GM23248 (cell line): ENCODE data around the gene FBXO11. TPM values are rescaled to one million over a fixed set of nuclear protein-coding genes. Genes with fewer than 3 reads are reported as not detected.
"Not testable (repeated sequence)": the region's sequence is repeated elsewhere in the genome, so short reads cannot be mapped to it uniquely, and the experiment has no call there.

Source experiments
- DNase-seq: peaks from one replicate; pipeline ENCODE4 v3.0.0-alpha.2; 2015
- H2AFZ ChIP-seq: fragments of 200-600 bp; sonication (generic); 2 replicates; pipeline ENCODE4 v1.6.1; 2016; ENCODE audit warnings: antibody characterized with exemption
- H3F3A ChIP-seq: fragments of 200-600 bp; sonication (generic); 2 replicates; pipeline ENCODE4 v1.6.1; 2016; ENCODE audit warnings: mild to moderate bottlenecking, antibody characterized with exemption, mixed run types; ENCODE audit not compliant: insufficient read depth
- H3K27ac ChIP-seq: fragments of 200-600 bp; sonication (generic); 2 replicates; pipeline ENCODE4 v1.5.1; 2016; ENCODE audit warnings: mild to moderate bottlenecking
- H3K27me3 ChIP-seq: fragments of 200-600 bp; sonication (generic); replicated peaks from 2 replicates; pipeline ENCODE4 v1.6.1; 2016; ENCODE audit warnings: mild to moderate bottlenecking; ENCODE audit not compliant: insufficient read depth
- H3K36me3 ChIP-seq: fragments of 200-600 bp; sonication (generic); 2 replicates; pipeline ENCODE4 v1.6.1; 2016; ENCODE audit warnings: low read depth, mild to moderate bottlenecking
- H3K4me1 ChIP-seq: fragments of 200-600 bp; sonication (generic); 2 replicates; pipeline ENCODE4 v1.6.1; 2016; ENCODE audit warnings: mild to moderate bottlenecking; ENCODE audit not compliant: insufficient read depth
- H3K4me2 ChIP-seq: fragments of 200-600 bp; sonication (generic); one replicate; pipeline ENCODE4 v1.6.1; 2016; ENCODE audit warnings: mild to moderate bottlenecking; ENCODE audit not compliant: unreplicated experiment
- H3K4me3 ChIP-seq: fragments of 200-600 bp; sonication (generic); 2 replicates; pipeline ENCODE4 v1.5.1; 2016; ENCODE audit warnings: mild to moderate bottlenecking
- H3K79me2 ChIP-seq: fragments of 200-600 bp; sonication (generic); 2 replicates; pipeline ENCODE4 v1.6.1; 2016; ENCODE audit warnings: mild to moderate bottlenecking; ENCODE audit not compliant: insufficient read depth
- H3K9ac ChIP-seq: fragments of 200-600 bp; sonication (generic); 2 replicates; pipeline ENCODE4 v1.6.1; 2016; ENCODE audit warnings: mild to moderate bottlenecking
- H3K9me2 ChIP-seq: fragments of 200-600 bp; sonication (generic); 2 replicates; pipeline ENCODE4 v1.6.1; 2016; ENCODE audit warnings: mixed run types, mild to moderate bottlenecking, moderate library complexity; ENCODE audit not compliant: insufficient read depth
- H3K9me3 ChIP-seq: fragments of 200-600 bp; sonication (generic); one replicate; pipeline ENCODE4 v1.6.1; 2017; ENCODE audit warnings: low read depth
- H4K20me1 ChIP-seq: fragments of 200-600 bp; sonication (generic); 2 replicates; pipeline ENCODE4 v1.6.0; 2016; ENCODE audit not compliant: insufficient read depth
- EZH2 ChIP-seq: fragments of 200-600 bp; sonication (generic); IDR thresholded peaks from 2 replicates; pipeline ENCODE4 v1.6.1; 2018; ENCODE audit warnings: antibody characterized with exemption, mild to moderate bottlenecking; ENCODE audit not compliant: insufficient read depth, poor library complexity, severe bottlenecking
- EZH2phosphoT487 ChIP-seq: fragments of 200-600 bp; sonication (generic); IDR thresholded peaks from 2 replicates; pipeline ENCODE4 v1.6.1; 2018; ENCODE audit warnings: antibody characterized with exemption, moderate library complexity, mild to moderate bottlenecking, low read depth; ENCODE audit not compliant: insufficient read depth
- WGBS, 2 experiments: methylation state at CpG; one replicate each; pipeline ENCODE4 v1.1.6; 2015 to 2017; ENCODE audit warnings: low lambda C conversion rate in 2 of 2, low coverage in 1 of 2; ENCODE audit errors: missing lambda C conversion rate in 2 of 2; 5-methylcytosine and 5-hydroxymethylcytosine counted together
- in situ Hi-C: fragments of 300-500 bp; cut with MboI; formaldehyde crosslinking; loops from 2 replicates; pipeline ENCODE4 v1.15.0; 2020
- polyA plus RNA-seq: library from polyadenylated mRNA; unstranded; fragments of >200 nt; fragmentation: Nextera tagmentation; extraction: Ambion mirVana; gene quantifications from 2 replicates; pipeline ENCODE4 v1.2.1, GENCODE V29; 2016
- total RNA-seq: library from RNA; depleted of rRNA; stranded (reverse); fragments of >200 nt; shearing (Covaris generic); gene quantifications from 2 replicates; pipeline ENCODE4 v1.2.3, GENCODE V29; 2014

Gene FBXO11
- total and polyA plus RNA-seq, 2 experiments from 2014 or later, result 15.7 to 25.8 TPM

DNA sequence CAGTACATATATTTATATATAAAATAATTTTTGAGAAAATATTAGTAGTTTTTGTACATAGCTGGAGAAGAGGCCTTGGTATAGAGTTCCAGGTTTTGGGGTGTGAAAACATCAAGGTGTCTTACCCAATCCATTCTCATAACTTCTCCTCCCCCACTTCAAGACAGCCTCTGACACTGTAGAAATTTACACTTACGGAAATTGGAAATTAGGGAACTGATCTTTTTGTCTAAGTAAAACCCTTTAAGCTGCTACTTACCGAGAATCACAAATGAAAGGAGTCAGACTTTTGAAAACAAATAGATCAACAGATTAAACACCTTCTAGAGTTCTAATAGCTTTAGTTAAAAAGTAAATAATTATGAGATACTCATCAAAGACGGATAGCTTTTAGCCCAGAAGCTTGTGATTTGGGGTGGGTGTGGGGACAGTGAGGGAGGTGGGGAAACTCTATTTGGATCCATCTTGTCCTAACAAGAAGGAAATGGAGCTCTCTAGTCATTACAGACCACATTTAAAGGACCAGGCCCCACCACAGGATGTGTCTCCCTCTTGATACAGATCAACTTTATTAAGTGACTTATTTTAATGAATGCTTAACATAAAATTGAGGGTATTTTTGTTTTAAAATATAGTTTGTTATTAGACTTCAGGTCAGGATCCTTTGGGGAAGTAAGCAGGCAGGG, 11.1 kb upstream of the FBXO11 start:
- no peak overlapping the region for H3K4me2 ChIP-seq
- no peaks in the 10 kb centered on the region for H3K4me1 ChIP-seq
- H2AFZ ChIP-seq, result no peak overlapping the region
- DNase-seq, result no peak
- no peaks in the 10 kb centered on the region for H4K20me1 ChIP-seq
- WGBS, 2 experiments, result 86 to 92% methylated on average over 3 of the region's 3 CpGs
- H3K9ac ChIP-seq, result no peak overlapping the region
- H3K4me3 ChIP-seq, result no peak overlapping the region
- H3K27ac ChIP-seq, result no peak overlapping the region
- no peaks in the 10 kb centered on the region for H3F3A ChIP-seq
- in situ Hi-C loops, result no loop called here
- H3K79me2 ChIP-seq, result no peaks in the 10 kb centered on the region
- H3K9me2 ChIP-seq, result no peaks in the 10 kb centered on the region
- no peaks in the 10 kb centered on the region for H3K9me3 ChIP-seq
- H3K36me3 ChIP-seq, result no peaks in the 10 kb centered on the region
- TF ChIP-seq EZH2phosphoT487 (no peak), EZH2 (no peak)
- H3K27me3 ChIP-seq, result no peaks in the 10 kb centered on the region

DNA sequence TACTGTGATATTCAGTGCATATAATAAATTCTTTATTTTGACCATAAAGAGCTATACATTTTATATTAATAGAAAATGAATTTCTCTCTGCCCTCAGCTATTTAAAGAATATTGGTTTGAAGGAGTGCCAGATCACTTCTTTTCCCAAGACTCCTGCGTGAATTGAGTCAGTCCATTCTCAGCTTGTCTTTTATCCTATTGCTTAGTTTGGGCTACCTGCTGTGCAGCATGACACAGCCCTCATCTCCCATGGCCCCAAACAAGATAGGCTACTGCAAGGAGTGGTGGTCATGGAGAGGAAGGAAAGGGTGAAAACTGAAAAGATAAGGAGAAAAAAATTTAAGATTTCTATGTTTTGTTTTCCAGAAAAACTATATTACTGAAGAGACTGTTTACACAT, 10.1 kb upstream of the FBXO11 start:
- H3K9ac ChIP-seq, result no peak overlapping the region
- no peaks in the 10 kb centered on the region for H3K36me3 ChIP-seq
- 94 to 96% methylated on average over 1 of the region's 1 CpG for WGBS, 2 experiments
- H3K27ac ChIP-seq, result no peak overlapping the region
- DNase-seq, result no peak
- H3K4me2 ChIP-seq, result no peak overlapping the region
- H3K4me1 ChIP-seq, result no peaks in the 10 kb centered on the region
- H4K20me1 ChIP-seq, result no peaks in the 10 kb centered on the region
- no peak overlapping the region for H3K4me3 ChIP-seq
- no peaks in the 10 kb centered on the region for H3K79me2 ChIP-seq
- in situ Hi-C loops, result no loop called here
- H3F3A ChIP-seq, result no peaks in the 10 kb centered on the region
- H3K9me3 ChIP-seq, result no peaks in the 10 kb centered on the region
- no peak overlapping the region for H2AFZ ChIP-seq
- H3K9me2 ChIP-seq, result no peaks in the 10 kb centered on the region
- no peaks in the 10 kb centered on the region for H3K27me3 ChIP-seq
- TF ChIP-seq EZH2phosphoT487 (no peak), EZH2 (no peak)

DNA sequence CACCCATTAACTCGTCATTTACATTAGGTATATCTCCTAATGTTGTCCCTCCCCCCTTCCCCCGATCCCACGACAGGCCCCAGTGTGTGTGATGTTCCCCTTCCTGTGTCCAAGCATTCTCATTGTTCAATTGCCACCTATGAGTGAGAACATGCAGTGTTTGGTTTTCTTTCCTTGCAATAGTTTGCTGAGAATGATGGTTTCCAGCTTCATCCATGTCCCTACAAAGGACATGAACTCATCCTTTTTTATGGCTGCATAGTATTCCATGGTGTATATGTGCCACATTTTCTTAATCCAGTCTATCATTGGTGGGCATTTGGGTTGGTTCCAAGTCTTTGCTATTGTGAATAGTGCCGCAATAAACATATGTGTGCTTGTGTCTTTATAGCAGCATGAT, 4.4 kb upstream of the FBXO11 start:
- 79 to 90% methylated on average over 4 of the region's 4 CpGs for WGBS, 2 experiments
- H3K4me3 ChIP-seq, H2AFZ ChIP-seq, H3K36me3 ChIP-seq, H3K9me3 ChIP-seq, in situ Hi-C loops, DNase-seq, H3K9me2 ChIP-seq, H3K27me3 ChIP-seq, H3K4me1 ChIP-seq, H3K27ac ChIP-seq, H4K20me1 ChIP-seq, H3K4me2 ChIP-seq, H3K79me2 ChIP-seq, H3K9ac ChIP-seq: not testable (repeated sequence)
- H3F3A ChIP-seq, result peaks cover 12% of the 10 kb centered on the region; the same call in 1 of the 2 replicates

DNA sequence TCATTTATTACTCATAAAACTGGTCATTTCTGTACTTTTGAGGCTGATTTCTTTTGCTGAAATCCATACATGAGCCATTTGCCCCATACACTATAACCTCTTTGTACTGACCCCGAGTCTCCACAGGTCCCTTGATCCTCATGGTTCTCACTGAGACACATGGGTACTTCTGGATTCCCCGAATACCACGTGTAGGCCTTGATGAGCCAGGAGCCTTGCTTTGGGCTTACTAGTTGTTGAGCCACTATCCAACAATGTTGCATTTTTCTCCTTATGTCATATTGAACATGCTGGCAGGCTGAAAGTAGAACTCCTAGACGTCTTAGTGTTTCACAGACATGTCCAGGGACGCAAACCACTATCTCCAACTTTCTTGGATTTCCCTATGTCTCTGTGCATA, 2.4 kb upstream of the FBXO11 start:
- H3K9me2 ChIP-seq, result no peaks in the 10 kb centered on the region
- in situ Hi-C loops, result no loop called here
- no peak for TF ChIP-seq EZH2
- no peaks in the 10 kb centered on the region for H3K4me1 ChIP-seq
- H3F3A ChIP-seq, result peaks cover 19% of the 10 kb centered on the region
- peaks cover 18% of the 10 kb centered on the region for H3K79me2 ChIP-seq
- H3K27me3 ChIP-seq, result no peaks in the 10 kb centered on the region
- H3K9me3 ChIP-seq, result no peaks in the 10 kb centered on the region
- no peak overlapping the region for H3K4me3 ChIP-seq
- H2AFZ ChIP-seq, result no peak overlapping the region
- no peak overlapping the region for H3K4me2 ChIP-seq
- no peak for DNase-seq
- WGBS, 2 experiments, result 77 to 80% methylated on average over 5 of the region's 5 CpGs
- H3K9ac ChIP-seq, result no peak overlapping the region
- no peaks in the 10 kb centered on the region for H3K36me3 ChIP-seq
- no peak overlapping the region for H3K27ac ChIP-seq
- H4K20me1 ChIP-seq, result peaks cover 2% of the 10 kb centered on the region; the same call in 1 of the 2 replicates
